GM03348 (cell line): Measurements from ENCODE around the gene AGAP3.

Experiments
- DNase-seq: peaks from one replicate; pipeline ENCODE4 v3.0.0; 2012; ENCODE audit warnings: low spot score

AGAP3 gene

DNA sequence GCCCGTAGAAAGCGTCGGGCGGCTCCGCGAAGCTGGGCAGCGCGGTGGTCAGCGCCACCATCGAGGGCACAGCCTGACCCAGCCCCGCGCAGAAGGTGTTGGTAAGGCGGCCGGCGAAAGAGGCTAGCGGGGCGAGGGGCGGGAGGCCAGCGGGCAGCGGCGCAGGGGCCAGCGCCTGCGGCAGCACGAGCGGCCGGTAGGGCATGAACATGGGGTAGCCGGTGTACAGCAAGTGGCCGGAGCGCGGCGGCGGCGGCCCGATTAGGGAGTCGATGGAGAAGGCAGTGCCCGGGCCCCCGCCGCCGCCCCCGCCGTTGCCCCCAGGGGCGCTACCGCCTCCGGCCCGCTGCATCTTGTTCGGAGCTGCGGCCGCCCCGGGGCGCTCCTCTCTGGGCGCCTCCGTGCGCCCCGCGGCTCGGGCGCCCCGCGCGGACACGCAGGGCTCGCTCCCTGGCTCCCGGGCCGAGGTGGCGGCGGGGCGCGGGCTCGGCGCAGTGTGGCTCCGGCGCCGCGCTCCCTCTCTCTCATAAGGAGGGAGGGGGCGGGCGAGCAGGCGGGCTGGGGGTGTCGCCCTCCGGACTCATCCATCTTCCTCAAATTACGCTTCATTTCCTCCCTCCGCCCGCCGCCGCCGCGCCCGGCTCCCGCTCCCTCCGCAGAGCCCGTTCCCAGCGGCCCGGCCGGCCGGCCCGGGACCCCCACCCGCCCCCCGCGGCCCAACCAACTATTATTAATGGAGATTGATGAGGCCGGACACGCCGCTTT, 81.1 kb downstream of the AGAP3 start, which contains the start of gene GBX1:
GBX1 (minus strand) TSS at position 498 of the 765 bp plus-strand sequence; CDS start at position 352, 146 bp downstream.
- peak; percentile 57 for DNase-seq

DNA sequence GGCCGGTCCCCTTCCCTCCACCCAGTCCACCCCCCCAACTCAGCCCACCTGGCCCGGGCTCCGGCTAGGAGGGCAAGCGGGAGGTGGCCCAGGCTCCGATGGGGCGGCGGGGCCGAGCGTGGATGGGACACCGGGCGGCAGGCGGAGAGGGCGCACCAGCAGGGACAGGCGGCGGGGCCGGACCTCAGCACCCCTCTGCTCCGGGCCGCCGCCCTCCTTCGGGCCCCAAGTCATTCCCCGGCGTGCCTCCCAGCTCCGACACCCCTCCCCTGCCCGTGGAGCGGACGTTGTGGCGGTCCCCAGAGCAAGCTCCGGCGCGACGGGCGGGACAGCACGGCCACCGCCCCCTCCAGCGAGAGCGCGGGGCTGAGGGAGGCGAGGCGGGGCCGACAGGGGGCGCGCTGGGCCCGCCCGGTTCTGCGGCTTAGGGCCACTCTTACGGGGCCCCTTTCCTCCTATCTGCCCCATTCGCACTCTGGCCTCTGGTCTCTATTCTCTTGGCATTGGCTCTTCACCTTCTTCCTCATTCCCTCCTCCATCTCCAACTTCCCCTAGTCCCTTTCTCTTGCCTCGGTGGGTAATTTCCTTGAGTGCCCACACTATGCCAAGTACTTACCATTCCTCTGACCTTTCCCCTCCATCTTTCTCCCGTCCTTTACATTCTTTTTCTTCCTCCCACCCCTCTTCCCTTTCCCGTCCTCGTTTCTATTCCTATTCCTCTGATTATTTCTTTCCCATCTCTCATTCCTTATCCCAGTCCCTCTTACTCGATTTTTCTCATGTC, 81.9 kb downstream of the AGAP3 start:
- DNase-seq = peak; percentile 64

DNA sequence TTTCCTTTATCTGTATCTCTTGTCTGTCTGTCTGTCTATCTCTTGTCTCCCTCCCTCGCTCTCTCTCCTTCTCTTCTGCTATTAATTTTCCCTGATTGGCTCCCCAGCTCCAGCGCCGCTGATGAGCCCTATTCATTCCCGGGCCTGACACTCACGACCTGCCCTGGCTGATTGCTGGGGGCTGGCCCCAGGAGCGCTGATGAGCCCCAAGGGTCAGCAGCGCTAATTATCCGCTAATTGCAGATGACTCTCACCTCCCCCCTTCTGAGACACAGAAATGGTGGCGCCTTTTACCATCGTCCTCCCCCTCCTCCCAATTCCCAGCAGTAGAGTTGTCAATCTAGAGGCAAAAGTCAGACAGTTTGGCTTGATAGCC, 82.5 kb downstream of the AGAP3 start:
- no peak for DNase-seq

DNA sequence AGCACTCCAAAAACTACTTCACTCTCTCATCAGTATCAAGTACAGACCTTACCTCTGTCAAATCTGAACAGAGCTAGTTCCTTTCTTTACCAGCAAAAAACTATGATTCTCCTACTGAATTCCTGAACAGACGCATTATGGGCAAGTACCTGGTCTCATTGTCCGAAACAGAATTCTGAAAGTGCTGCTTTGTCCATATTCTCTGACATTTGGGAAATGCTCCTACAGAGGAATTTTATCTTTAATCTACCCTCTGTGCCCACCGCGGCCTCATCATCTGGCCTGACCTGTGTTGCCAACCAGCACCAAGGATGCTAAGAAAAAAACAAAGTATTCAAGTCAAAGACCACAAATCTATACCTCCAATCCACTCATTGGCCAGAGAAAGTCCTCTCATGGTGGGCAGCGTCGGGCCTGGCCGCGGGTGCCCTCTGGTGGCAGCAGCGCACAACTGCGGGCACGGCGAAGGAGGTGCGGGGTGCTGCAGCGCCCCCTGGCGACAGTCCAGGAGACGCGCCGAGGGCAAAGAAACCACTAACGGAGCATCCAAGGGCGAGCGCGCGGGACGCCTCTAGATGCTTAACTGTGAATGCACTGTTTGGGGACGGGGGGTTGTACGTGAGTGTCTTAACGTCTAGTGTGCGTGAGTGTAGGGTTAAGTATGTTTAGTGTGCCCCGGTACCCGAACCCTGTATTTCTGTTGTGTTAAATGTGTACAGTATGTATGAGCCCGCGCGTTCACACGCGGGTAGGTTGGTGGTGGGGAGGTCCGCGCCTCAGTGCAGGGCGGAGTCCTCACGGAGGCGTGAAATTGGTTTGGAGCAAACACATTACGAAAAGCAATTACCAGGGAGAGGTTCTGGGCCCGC, 86.2 kb downstream of the AGAP3 start:
- DNase-seq = peak; percentile 95

DNA sequence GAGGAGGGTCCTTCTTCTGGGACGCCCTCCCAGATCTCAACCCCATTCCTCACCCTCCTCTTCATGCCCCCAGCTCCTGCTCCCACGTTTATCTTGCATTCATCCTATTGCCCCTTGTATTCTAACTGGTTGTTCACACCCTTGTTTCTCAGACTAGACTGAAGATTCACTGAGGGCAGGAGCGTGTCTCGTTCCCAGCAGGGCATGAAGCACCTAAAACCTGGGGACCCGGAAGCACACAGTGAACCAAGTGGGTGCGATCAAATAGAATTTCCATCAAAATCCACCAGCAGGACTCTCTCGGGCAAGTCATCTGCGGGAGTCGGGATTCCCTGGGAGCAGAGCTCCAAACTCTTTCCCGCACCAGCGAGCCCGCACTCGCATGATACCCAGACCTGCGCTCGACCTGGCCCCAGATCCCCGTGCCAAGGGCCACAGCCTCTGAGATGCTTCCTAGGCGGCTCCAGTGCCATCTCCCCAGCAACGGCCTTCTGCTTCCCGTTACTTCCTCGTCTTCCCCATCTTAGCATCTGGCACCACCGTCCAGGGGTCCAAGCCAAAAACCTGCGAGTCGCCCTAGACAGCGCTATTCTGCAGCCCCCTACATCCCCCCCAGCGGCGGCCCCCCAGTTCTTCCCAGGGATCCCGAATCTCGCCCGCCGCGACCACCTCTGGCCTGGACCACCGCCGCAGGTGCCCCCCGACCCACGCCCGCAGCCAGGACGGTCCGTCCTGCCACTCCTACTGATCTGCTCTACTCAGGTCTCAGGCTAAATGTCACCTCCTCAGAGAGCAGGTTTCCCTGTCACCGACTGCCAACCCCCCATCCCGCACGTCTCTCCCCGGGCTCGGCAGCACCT, 87.3 kb downstream of the AGAP3 start:
- DNase-seq = no peak

DNA sequence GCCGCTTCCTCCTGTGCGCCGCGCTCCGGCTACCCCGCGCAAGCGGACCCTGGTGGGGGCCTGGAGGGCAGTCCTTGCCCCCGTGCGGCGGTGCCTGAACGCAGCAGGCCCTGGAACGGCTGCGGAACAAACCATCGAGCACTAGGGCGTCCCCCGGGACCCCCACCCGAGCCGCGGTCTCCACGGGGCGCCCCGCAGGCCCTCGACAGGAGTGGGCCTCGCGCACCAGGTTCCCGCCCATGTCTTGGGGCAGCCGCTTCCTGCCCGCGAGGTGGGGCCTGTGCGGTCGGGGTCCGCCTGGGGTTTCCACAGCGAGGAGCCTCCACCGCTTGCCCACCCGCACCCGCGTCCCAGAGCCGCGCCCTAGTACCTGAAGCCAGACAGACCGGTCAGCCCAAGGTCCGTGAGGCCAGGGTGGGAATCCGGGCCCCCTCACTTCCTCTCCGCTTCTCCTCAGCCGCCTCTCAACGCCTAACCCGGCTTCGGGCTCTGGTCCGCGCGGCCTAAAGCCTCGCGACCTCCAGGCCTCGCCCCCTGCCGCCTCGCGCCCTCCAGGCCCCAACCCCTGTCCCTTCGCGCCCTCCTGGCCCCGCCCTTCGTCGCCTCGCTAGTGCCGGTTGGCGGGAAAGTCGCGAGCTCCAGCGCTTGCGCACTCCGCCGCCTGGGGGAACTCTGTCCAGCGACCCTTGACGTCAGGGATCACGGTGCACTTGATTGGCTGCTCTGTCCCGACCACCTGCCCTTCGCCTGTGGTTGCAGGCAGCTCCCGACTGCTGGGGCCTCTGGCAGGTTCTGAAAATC, 88.2 kb downstream of the AGAP3 start:
- peak; percentile 67 for DNase-seq

DNA sequence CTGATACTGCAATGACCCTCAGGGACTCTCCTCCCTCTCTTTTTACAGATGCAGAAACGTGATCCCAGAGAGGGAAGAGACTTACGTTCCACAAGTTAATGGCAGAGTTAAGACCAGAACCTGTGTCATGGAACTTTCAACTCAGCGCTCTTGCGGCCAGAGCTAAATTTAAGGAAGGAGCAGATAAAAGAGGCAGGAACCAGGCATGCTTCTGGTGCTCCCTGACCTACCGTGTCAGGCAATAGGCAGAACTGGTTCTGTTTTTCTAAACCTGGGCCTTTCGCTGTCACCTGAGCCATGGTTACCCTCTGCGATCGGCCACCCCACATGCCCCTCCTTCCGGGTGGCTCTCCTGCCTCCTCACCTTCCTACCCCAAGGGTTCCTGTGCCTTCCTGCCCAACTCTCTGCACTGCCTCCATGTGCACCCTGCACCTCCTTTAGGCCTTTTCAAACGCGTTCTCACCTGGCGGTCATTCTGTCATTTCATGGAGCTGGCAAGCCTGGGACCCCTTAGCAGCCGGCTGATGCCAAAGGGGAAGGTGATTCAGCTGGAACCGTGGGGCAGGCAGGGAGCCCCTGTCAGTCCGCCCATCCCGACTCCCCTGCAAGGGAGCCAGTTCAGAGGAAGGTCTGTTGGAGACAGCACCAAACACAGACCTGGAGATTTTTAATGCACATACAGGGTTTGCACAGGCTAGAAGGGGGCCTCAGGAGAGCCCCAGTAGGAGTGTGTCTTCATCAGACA, 88.9 kb downstream of the AGAP3 start:
- DNase-seq = no peak

DNA sequence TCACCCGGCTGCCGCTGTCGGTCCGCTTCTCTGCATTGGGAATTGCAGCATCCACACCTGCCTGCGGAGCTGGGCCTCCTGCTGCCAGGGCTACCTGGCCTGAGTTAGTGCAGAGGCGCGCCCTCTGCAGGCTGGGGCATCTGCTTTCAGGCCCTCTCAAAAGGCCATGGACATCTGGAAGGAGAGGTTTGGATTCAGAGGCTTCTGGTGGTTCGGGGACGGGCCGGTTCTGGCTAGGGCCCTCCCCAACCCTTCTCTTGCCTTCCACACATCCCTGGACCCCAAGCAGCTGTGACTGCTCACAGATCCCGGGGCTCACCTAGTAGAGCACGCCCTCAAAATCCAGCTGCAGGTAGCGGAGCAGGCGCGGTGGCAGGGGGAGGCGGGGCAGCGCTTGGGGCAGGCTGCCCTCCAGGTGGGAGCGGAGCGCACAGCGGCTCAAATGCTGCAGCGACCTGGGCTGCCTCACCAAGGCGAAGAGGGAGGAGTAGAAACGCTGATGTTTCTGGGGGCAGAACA, 89.6 kb downstream of the AGAP3 start:
- no peak for DNase-seq

DNA sequence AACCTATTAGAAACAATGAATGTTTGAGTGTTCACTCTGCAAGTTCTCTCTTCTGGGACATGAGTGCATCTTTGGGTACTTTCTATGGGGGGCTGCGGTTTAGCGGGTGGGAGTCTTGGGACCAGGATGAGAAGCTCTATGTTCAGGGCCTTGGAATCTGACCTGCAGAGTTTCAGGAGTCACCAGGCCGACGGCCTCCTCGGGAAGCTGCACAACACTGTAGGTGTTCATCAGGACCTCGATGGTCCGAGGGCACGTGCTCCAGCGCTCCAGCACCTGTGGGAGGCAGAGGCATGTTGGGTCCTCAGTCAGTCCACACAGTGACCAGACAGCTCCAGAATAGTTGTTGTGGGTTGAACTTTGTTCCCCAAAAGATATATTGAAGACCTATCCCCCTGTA, 90.1 kb downstream of the AGAP3 start:
- DNase-seq = no peak

DNA sequence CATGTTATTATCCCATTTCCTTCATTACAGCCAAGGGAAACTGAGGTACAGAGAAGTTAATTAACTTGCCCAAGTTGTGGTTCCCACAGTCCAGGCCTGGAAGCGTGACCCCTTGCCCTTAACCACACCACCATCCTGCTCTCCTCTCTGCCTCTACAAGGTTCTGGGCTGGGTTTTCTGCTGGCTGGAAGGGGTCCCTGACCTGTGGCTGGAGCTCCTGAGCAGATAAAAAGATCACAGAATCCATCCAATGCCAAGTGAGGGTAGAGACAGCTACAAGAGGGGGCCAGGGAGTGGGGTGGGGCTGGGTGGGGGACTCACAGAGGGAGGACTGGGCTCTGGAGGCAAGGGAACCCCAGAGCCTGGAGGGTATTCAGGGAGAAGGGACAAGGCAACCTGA, 91.0 kb downstream of the AGAP3 start:
- DNase-seq = no peak

DNA sequence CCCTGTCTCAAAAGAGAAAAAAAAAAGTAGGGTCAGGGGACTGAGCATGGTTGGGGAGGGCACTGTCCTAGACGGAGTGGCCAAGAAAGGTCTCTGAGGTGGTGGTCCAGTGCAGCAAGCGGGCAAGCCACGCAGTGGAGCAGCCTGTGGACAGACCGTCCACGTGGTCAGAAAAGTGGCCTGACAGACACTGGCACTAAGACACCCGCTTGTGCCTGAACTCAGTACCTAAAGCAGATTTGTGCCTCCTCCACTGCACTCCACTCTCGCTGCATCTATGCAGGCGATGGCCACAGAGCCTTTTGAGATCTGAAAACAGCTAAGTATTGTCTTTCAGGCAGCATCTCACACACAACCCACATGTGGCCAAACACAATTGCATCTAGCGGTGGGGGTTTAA, 92.0 kb downstream of the AGAP3 start:
- no peak for DNase-seq

DNA sequence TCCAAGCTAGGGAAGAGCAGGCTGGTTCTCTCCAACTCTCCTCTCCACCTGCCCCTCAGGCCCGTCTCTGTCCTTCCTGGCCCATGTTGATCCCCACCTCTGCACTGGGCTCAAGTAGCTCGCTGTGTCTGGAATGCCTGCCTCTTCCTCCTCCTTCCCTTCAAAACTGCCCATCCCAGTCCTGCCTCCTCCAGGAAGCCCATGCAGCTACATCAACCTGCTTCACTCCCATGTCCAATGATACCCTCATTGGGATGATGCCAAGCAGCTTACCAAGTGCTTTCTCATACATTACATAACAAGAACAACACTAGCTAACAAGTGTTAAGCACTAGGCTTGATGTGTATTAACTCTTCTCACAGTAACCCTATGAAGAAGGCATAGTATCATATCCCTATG, 92.6 kb downstream of the AGAP3 start:
- no peak for DNase-seq

DNA sequence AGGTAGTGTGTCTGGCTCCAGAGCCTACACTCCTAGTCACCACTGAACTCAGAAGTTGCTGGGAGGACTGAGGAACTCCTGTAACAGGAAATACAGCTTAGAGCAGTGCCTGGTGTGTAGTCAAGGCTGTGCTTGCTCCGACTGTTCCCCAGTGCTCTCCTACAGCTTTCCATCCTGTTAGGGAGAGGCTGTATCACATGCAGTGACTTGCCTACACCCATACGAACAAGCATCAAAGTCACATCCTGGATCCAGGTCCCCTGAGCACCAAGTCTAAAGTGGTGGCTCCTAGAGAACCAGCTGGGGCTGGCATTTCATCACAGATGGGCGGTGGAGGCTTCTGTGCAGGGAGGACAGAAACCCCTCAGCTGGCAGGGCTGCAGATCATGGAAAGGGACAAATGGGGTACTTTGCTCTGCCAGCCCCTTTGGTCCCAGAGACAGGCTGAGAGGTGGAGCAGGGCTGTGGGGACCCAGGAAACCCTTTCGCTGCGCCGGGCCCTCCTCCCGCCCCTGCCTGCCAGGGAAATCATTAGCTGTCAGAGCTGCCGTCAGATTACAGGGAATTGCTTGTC, 93.1 kb downstream of the AGAP3 start:
- no peak for DNase-seq

DNA sequence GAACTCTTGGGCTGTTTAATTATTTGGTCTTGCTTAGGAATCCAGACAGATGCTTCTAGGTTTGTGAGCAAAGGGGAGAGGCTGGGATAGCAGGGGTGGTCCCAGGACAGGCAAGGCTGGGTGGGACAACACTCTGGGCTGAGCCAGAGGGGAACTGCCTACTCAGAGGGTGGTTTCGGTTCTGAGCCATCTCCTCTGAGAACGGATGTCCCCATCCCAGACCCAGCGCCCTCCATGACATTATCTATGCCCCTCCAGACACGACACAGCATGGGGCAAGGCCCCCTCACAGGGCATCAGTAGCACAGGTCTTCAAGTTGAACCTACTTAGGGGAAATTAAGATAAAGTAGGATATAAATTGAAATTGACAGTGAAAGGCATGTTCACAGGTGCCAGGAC, 93.7 kb downstream of the AGAP3 start:
- DNase-seq = no peak

DNA sequence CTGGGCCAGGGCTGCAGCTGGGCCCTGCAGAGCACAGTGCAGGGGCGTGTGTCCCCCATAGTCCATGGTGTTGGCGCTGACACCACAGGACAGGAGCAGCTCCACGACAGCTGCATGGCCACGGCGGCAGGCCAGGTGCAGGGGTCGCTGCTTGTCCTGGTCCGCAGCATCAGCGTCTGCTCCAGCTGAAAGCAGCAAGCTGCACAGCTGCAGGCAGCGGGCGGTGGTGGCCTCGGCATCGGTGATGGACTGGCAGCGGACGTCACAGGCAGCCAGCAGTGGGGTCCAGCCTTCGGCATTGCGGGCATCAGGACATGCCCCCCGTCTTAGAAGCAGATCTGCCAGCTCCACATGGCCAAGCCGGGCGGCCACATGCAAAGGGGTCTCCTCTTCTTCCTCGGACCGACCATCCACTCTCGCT, 94.7 kb downstream of the AGAP3 start:
- no peak for DNase-seq

DNA sequence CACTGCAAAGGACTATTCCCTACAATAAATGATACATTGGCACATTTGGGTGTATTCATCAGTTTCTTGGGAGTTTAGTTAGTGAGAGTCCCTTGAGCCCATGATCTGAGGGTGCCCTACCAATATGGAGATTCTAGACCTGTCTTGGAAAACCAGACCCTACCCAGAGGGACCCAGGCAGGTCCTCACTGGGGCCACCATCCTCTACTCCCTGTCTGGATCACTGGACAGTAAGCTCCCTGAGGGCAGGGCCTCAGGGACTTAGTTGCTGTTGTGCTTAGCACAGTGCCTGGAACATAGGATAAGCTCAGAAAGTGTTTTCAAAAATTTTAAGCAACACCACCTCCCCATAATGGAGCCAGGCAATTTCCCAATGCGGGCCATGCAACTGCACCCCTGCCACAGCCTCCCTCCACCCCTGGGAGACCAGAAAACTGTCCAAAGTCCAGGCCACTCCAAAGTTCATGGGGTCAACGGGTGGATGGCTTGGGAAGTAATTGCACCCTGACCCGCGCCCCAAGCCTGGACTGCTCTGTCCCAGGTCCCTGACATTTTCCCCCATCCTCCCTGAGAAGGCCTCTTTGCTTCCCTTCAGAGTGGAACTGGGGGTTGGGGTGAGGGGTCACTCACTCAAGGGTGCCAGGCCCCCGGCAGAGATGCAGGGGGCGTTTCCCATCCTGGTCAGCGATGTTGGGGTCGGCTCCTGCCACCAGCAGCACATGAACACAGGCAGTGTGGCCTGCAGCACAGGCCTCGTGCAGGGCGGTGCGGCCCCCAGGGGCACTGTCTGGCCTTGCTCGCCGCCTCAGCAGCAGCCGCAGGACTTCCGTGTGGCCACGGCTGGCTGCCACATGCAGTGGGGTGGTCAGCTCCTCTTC, 99.7 kb downstream of the AGAP3 start:
- DNase-seq = no peak

DNA sequence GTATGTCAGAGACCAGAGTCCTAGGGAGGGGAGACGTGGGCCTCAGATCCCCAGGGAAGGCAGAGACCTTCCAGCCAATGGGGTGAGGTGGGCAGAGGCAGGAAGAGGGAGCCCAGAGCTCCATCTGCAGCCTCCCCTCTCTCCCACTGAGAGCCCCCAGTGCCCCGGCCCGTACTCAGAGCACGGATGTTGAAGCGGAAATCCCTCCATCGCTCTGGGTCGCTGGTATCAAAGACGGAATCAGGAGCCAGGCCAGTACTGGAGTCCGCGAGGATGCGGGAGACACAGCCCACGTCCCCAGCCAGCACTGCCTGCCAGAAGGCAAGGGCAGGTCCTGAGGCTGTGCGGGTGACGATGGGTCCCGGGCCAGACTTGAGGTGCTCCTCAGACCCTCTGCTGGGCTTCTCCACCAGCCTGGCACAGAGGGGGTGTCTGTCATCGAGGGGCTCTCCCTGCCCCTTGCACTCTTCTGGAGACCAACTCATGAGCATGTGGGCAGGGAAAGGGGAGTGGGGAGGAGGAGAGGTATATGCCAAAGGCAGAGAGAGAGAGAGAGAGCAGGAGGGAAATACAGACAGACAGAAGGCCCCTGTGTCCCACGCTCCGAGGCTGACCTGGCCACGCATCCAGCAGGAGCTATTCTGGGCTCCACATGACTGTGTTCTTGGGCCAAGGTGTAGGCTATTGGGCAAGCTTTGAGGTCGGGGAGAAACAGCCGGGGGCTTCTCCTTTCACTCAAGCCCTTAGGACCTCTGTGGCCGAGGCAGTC, 100.5 kb downstream of the AGAP3 start, which contains the start of gene ASB10:
ASB10 (minus strand) TSS at position 611 of the 769 bp plus-strand sequence; CDS start at position 491, 120 bp downstream.
- DNase-seq = no peak
